Cardiac septum (tissue), 1 donor: ENCODE results near the gene GNL3. TPM values are rescaled to one million over a fixed set of nuclear protein-coding genes. Genes with fewer than 3 reads are reported as not detected.
"Not testable (repeated sequence)": the region's sequence is repeated elsewhere in the genome, so short reads cannot be mapped to it uniquely, and the experiment has no call there.

Experiments
- DNase-seq: peaks from one replicate; pipeline ENCODE4 v3.0.0-alpha.2; 2020; ENCODE audit warnings: low spot score
- intact Hi-C: fragments of 100-400 bp; cut with DNase I; formaldehyde crosslinking; loops from one replicate; pipeline ENCODE4 v1.14.0; 2022
- total RNA-seq: library from RNA; stranded (reverse); fragmentation: NEBNext Ultra II Directional; extraction: Animal tissue kit (Norgen Biotek cat#: 25700); gene quantifications from one replicate; pipeline ENCODE4 v1.2.1, GENCODE V29; 2021
- donor health status: DM: no; HTN: no; CAD: no.

Gene GNL3
- total RNA-seq, 1 donor from 2014 or later: 29.1 TPM

DNA sequence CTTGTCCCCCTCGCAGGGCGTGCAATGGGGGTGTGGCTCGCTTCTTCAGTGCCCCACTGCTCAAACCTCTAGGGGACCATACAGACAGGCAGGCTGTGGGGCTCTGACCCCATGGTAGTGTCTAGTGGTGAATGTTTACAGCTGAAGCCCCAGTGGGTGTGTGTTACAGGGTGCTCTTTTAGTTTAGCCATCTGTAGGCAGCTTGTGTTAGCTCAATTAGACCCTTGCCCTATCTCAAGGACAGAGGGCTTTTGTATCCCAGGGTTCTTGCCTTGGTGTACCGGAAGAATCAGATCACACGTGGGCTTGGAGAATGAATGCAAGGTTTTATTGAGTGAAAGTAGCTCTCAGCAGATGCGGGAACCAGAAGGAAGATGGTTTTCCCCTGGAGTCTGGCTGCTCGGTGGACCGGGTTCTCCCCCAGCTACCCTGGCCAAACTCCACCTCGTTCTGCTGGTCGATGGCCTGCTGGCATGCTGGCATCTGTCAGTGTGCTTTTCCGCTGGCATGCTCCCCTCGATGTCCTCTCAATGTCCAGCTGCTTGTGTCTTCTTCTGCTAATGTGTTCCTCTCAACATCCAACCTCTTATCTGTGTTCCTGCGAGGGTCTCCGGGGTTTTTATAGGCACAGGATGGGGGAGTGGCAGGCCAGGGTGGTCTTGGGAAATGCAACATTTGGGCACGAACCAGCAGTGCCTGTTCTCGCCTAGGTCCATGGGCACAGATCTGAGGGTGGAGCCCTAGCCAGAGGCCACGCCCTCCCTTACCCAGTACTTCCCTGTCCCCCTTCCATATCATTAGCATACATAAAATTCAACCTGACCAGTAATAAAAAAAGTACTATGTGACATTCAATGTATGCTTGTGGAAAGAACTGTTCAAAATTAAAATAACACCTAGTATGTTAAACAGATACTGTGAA lies 26.7 kb downstream of the GNL3 start:
- intact Hi-C loops: no loop called here
- no peak for DNase-seq

DNA sequence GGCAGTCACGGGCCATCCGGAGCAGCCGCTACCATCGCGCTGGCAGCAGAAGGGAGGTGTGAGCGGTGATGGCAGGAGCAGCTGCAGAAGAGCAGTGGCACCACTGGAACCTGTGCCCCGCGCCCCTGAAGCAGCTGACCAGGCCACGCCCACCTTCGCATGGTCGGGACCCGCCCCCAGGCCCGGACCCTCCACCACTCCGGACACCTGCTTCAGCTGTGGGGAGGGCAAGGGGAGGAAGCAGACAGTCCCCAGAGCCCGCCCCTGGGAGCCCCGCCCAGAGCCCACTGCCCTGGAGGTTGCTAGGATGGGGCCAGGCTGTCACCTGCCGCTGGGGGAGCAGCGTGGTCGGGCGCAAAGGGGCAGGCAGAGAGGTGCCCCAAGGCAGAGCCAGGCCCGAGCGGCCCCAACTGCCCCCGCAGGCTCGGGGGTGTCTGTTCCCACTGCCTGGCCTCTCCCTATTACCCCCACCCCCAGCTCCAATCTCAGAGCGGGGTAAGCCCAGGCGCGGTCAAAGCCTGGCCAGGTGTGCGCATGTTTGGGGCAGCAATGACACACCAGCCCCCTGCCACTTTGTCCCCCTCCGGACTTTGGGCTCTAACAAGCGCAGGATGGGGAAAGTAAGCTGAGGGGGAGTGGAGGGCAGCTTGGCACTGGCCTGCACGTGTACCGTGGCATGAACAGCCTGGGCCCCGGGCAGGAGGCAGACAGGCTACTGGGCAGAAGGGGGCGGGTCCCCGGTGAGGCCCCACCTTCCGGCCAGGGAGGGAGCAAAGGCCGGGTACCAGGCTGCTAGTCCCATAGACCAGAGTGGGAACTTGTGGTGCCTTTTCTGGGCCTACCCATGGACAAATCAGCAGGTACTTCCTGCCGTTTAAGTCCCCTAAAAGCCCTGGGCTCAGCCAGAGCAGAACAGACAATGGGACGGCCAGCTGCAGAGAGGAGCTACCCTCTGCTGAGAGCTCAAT lies 28.8 kb downstream of the GNL3 start:
- DNase-seq: no peak
- intact Hi-C loops: no loop called here

DNA sequence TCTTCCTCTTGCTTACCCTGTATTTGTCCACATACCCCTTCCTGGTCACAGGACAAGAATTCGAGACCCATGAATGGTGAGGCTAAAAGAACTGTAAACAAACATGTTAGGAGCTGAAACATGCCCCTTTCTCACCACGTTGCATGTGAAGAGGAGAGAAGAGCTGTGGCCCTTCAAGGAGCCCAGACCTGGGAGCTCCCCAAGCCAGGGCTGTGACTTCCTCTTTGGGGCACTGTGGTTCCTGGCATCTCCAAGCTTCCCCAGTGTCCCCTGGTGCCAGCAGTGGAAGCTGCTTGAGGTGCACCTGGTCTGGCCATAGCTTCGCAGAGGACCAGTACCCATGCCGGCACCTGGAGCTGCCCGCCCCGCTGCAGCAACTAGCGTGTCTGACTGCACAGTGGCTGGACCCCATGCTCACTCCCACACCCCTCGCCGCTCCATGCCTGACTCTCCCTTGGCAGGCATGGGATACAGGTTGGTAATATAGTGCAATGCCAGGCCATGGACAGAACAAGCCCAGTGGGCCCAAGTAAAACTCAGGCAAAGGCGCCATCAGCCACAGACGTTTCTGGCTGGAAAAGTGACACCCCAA lies 30.0 kb downstream of the GNL3 start:
- DNase-seq: no peak
- intact Hi-C loops: no loop called here

DNA sequence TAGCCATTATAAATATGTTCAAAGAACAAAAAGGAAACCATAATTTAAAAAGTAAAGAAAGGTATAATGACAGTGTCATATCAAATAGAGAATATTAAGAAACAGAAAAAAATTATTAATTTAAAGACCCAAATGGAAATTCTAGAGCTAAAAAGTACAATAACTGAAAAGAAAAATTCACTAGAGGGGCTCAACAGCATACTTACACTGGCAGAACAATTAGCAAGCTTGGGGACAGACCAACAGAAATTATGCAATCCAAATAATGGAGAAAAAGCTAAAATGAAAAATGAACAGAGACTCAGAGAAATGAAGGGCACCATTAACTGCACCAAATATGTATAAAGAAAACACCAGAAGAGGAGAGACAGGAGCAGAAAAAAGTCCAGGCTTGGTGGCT lies 33.8 kb downstream of the GNL3 start:
- intact Hi-C loops: no loop called here

DNA sequence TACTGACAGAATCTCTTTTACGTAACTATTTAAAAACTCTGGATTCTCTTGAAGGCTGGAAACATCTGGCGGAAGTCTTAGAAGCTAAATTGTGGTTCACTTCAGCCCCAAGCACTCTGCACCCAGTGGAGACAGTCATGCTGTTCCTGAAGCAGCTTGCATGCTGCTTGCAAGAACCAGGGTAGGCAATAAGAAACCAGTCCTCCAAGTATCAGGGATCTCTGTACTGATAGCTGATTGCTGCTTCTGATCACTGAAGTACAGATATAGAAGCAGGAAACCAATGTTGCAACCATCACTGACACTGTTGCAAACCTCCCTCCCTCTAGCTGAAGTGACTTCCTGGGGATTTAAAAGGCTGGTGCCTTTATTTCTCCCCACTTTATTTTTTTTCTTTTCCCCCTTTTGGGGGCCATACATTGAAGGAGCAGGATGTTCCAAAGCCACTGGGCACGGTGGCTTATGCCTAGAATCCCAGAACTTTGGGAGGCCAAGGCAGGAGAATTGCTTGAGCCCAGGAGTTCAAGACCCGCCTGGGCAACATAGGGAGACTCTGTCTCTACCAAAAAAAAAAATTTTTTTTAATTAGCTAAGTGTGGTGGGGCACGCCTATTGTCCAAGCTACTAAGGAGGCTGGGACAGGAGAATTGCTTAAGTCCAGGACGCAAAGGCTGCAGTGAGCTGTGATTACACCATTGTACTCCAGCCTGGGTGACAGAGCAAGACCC lies 35.3 kb downstream of the GNL3 start:
- DNase-seq: no peak
- intact Hi-C loops: no loop called here

More for the DNA sequence above, 33.8 kb downstream of the GNL3 start:
- no peak for DNase-seq

DNA sequence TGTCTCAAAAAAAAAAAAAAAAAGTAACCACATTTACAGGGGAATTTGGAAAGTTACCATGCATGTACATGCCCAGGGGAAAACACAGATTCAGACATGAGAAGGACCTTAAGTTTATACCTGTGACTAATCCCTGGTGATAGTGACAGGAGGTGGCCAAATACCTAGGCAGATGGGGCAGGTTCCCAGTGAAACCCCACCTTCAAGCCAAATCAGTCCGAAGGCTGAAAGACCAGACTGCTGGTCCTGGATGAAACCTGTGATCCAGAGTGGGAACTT lies 35.8 kb downstream of the GNL3 start:
- no peak for DNase-seq
- intact Hi-C loops: no loop called here

DNA sequence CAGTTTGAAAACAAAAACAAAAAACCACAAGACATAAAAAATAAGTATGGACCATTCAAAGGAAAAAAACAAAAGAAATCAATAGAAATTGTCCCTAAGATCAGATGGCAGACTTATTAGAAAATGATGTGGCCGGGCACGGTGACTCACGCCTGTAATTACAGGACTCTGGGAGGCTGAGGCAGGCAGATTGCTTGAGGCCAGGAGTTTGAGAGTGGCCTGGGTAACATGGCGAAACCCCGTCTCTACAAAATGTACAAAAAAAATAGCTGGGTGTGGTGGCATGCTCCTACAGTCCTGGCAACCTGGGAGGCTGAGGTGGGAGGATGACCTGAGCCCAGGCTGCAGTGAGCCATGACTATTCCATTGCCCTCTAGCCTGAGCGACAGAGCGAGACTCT lies 36.7 kb downstream of the GNL3 start:
- intact Hi-C loops: no loop called here
- no peak for DNase-seq

DNA sequence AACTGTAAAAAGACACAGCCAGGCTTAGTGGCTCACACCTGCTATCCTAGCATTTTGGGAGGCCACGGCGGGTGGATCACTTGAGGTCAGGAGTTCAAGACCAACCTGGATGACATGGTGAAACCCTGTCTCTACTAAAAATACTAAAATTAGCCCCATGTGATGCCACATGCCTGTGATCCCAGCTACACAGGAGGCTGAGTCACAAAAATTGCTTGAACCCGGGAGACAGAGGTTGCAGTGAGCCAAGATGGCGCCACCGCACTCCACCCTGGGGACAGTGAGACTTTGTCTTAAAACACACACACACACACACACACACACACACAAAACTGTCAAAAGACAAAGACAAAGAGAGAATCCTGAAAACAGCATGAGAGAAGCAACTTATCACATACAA lies 38.1 kb downstream of the GNL3 start:
- intact Hi-C loops: no loop called here
- no peak for DNase-seq

DNA sequence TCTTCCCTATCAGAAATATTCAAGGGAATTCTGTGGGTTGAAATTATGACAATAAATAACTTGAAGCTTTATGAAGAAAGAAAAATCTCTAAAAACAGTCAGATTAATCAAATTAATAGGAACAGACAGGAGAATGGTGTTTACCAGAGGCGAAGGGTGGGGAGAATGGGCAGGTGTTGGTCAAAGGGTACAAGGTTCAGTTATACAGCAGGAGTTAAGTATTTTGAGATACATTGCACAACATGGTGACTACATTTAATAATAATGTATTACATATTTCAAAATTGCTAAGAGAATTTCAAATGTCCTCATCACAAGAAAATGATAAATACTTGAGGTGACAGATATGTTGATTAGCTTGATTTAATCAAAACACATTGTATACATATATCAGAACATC lies 38.7 kb downstream of the GNL3 start:
- intact Hi-C loops: no loop called here
- no peak for DNase-seq

DNA sequence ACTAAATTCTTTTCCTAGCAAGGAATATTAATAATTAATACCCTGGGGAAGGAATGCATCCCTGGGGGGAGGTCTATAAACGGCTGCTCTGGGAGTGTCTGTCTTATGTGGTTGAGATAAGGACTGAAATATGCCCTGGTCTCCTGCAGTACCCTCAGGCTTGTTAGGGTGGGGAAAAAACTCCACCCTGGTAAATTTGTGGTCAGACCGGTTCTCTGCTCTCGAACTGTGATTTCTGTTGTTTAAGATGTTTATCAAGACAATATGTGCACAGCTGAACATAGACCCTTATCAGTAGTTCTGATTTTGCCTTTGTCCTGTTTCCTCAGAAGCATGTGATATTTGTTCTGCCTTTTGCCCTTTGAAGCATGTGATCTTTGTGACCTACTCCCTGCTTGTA lies 42.9 kb downstream of the GNL3 start:
- intact Hi-C loops, DNase-seq: not testable (repeated sequence)

DNA sequence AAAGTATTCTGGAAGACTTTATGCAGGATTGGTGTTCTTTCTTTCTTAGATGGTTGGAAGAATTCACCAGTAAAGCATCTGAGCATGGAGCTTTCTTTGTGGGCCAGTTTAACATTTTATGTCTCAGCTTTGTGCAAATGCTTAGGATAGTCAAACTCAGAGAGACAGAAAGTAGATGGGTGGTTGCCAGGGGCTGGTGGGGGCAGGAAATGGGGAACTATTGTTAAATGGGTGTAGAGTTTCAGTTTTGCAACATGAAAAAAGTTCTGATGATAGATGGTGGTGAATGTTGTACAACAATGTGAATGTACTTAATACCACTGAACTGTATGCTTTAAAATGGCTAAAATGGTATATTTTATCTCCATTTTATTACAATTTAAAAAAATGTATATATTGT lies 44.8 kb downstream of the GNL3 start:
- DNase-seq: no peak
- intact Hi-C loops: no loop called here

DNA sequence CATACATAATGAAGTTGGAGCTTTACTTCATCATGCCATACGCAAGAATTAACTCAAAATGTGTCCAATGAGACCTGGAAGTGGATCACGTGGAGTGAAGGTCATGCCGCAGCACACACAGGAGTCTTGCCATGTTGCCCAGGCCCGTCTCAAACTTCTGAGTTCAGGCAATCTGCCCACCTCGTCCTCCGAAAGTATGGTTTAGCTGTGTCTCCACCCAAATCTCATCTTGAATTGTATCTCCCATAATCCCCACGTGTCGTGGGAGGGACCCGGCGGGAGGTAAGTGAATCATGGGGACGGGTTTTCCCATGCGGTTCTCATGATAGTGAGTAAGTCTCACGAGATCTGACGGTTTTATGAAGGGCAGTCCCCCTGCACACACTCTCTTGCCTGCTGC lies 45.8 kb downstream of the GNL3 start:
- intact Hi-C loops: no loop called here
- no peak for DNase-seq

DNA sequence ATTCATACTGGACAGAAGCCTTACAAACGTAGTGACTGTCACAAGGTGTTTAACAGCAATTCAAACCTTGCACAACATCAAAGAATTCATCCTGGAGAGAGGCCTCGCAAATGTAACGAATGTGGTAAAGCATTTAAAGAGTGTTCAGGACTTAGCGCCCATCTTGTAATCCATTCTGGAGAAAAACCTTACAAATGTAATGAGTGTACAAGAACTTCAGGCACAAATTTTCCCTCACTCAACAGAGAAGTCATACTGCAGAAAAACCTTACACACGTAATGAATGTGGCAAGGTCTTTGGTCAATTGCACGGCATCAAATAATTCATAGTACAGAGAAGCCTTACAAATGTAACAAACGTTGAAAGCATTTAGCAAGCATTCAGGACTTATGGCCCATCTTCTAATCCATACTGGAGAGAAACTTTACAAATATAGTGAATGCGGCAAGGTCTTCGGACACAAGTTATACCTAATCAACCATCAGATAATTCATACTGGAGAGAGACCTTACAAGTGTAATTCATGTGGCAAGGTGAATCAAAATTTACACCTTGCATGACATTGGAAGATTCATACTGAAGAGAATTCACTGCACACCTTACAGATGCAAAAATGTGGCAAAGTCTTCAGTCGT lies 47.5 kb downstream of the GNL3 start:
- no peak for DNase-seq
- intact Hi-C loops: no loop called here

DNA sequence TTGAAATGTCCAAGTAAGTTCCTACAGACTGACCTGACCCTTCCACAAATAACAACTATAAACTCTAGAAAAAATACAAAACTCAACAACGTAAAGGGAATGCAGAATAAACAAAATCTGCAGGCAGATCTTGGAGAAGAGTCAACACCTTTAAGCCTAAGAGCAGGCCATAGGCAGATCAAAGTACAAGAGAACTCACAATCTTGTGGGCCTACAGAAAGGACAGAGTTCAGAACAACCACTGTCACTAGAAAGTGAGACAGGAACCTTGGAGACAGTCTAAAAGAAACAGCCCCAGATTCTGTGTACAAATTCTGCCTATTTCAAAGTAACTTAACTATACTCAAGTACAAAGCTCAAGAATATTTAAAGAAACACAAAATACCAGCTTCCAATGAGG lies 53.9 kb downstream of the GNL3 start:
- no peak for DNase-seq
- intact Hi-C loops: loop anchor here (10.0 kb wide), 1 partner anchor 195 kb away; no protein-coding TSS in a partner anchor

DNA sequence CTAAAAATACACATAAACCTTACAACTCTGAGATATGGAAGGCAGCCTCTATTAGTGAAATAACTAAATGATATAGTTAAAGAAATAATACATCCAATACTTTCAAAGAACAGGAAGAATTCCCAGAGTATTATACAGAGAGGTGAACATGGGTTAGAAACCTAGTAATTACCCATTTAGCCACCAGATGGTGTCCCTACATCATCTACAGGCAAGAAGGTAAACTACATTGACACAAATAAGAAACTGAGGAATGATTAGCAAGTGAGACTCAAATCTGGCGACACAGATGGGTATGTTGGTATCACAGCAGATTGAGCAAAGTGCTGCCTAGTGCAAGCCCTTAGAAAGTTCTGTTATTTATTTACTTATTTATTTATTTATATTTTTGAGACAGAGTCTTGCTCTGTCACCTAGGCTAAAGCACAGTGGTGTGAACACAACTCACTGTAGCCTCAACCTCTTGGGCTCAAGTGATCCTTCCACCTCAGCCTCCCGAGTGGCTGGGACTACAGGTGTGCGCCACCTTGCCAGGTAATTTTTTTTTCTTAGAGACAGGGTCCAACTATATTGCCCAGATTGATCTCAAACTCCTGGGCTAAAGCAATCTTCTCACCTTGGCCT lies 56.7 kb downstream of the GNL3 start:
- intact Hi-C loops: loop anchor here (2.0 to 10.0 kb wide), 2 partner anchors 192 to 330 kb away; no protein-coding TSS in a partner anchor
- DNase-seq: no peak

DNA sequence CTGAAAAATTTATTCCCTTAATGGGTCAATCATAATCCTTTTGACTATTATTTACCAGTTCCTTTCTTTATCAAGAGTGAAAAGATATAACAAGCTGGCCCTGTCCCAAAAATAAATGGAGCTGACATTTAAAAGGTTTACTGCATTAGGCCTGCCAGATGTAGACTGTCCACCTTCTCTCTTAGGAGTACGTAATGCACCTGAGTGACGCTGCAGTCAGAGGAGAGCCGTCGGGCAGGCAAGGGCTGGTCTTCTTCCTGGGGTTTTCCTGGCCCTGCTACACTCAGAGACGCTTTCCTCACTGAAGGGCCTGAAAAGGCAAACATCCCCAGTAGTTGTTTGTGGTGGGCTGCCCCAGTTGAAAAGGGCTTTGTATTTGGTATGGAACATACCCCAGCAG lies 57.3 kb downstream of the GNL3 start:
- DNase-seq: no peak
- intact Hi-C loops: loop anchor here (2.0 to 10.0 kb wide), 2 partner anchors 192 to 330 kb away; no protein-coding TSS in a partner anchor

DNA sequence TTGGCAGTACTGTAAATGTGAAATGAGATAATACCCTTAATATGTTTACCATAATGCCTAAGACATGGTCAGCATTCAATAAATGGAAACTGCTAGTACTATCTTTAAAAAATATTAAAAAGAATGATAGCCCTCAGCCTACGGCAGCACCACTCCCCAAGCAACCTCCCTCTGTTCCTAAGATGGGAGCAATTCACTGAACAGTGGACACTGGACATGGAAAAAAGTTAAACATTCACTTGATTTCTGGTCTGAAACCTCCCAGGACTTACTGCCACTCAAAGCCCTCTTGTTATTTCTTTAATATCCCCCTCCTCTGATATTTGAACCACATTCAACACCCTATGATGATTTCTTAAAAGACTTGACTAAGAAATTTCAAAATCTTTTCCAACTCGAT lies 57.9 kb downstream of the GNL3 start:
- DNase-seq: no peak
- intact Hi-C loops: loop anchor here (2.0 to 10.0 kb wide), 2 partner anchors 191 to 329 kb away; no protein-coding TSS in a partner anchor
